Natural killer cell (primary cell): ENCODE measurements around the gene WDR7. TPM values are rescaled to one million over a fixed set of nuclear protein-coding genes. Genes with fewer than 3 reads are reported as not detected.

Source experiments
- ATAC-seq, 3 donors: fragments of 150-1000 bp in 2 of 3; fragments of 200-7000 bp in 1 of 3; cut with Tn5 transposase; 1 replicate in 1 of 3; 2 replicates in 2 of 3; pipeline ENCODE4 v1.10.0; 2021; ENCODE audit warnings: mild to moderate bottlenecking in 2 of 3, moderate library complexity in 2 of 3
- DNase-seq, 2 donors: peaks; one replicate each; pipeline versions ENCODE4 v3.0.0 to v3.0.0-alpha.2; 2013 to 2021; ENCODE audit warnings: mixed read lengths in 1 of 2
- H3K27ac ChIP-seq: one replicate; pipeline ENCODE4 v1.5.1; 2013; ENCODE audit warnings: mild to moderate bottlenecking, low read length
- H3K27me3 ChIP-seq: one replicate; pipeline ENCODE4 v1.6.1; 2013; ENCODE audit warnings: low read length; ENCODE audit not compliant: control insufficient read depth, insufficient read depth
- H3K36me3 ChIP-seq: one replicate; pipeline ENCODE4 v1.6.1; 2013; ENCODE audit warnings: low read length; ENCODE audit not compliant: control insufficient read depth, insufficient read depth
- H3K4me1 ChIP-seq: one replicate; pipeline ENCODE4 v1.6.1; 2013; ENCODE audit warnings: low read length; ENCODE audit not compliant: control insufficient read depth, insufficient read depth
- H3K4me3 ChIP-seq: one replicate; pipeline ENCODE4 v1.5.1; 2013; ENCODE audit warnings: low read length
- H3K9me3 ChIP-seq: one replicate; pipeline ENCODE4 v1.6.1; 2013; ENCODE audit warnings: low read length; ENCODE audit not compliant: control insufficient read depth, insufficient read depth
- H3K27ac Mint-ChIP-seq, 2 donors: one replicate each; pipeline ENCODE4 v1.8.0; 2022; ENCODE audit warnings: mild to moderate bottlenecking in 2 of 2, mixed read lengths in 2 of 2, moderate library complexity in 1 of 2
- H3K27me3 Mint-ChIP-seq, 2 donors: one replicate each; pipeline ENCODE4 v1.8.0; 2022; ENCODE audit warnings: low read depth in 2 of 2, mixed read lengths in 2 of 2
- H3K36me3 Mint-ChIP-seq: one replicate; pipeline ENCODE4 v1.8.0; 2022; ENCODE audit warnings: mixed read lengths
- H3K4me1 Mint-ChIP-seq, 2 donors: one replicate each; pipeline ENCODE4 v1.8.0; 2022; ENCODE audit warnings: mixed read lengths in 2 of 2
- H3K4me3 Mint-ChIP-seq: one replicate; pipeline ENCODE4 v1.8.0; 2022; ENCODE audit warnings: mild to moderate bottlenecking, moderate library complexity, mixed read lengths
- H3K9me3 Mint-ChIP-seq, 2 donors: one replicate each; pipeline ENCODE4 v1.8.0; 2022; ENCODE audit warnings: mixed read lengths in 2 of 2
- CTCF ChIP-seq: fragments of 200-600 bp; IDR thresholded peaks from one replicate; pipeline ENCODE4 v1.8.0; 2022; ENCODE audit warnings: antibody characterized with exemption
- WGBS: methylation state at CpG from one replicate; pipeline ENCODE4 v1.1.7; 2013; ENCODE audit warnings: missing lambda C conversion rate; ENCODE audit not compliant: insufficient coverage; 5-methylcytosine and 5-hydroxymethylcytosine counted together
- intact Hi-C: fragments of 100-400 bp; cut with micrococcal nuclease; formaldehyde crosslinking; loops from one replicate; pipeline ENCODE4 v1.14.2; 2022
- total RNA-seq, 4 donors: library from RNA; stranded (reverse); fragments of 120-200 nt in 1 of 4; gene quantifications; one replicate each; pipeline versions ENCODE4 v1.2.3 to v1.2.4, GENCODE V29; 2013 to 2022

WDR7 gene
- total RNA-seq, 3 donors from 2014 or later (not counting 1 experiment from before 2014, with no cell fraction given), result 71.1 to 103 (median 77.3) TPM

- 97% methylated on average over 3 of the region's 4 CpGs for WGBS
- ATAC-seq (no peak), DNase-seq (no peak)
- Histone ChIP-seq H3K4me1 (no peaks in the 10 kb centered on the region), H3K4me3 (no peak overlapping the region), H3K27ac (no peak overlapping the region), H3K27me3 (no peaks in the 10 kb centered on the region), H3K9me3 (no peaks in the 10 kb centered on the region), H3K36me3 (no peaks in the 10 kb centered on the region)
- no peaks in the 10 kb centered on the region for H3K9me3 Mint-ChIP-seq
- no peaks in the 10 kb centered on the region for H3K27me3 Mint-ChIP-seq
- H3K4me1 Mint-ChIP-seq, result peaks cover 12 to 13% of the 10 kb centered on the region in 2 donors
- H3K4me3 Mint-ChIP-seq, result no peak overlapping the region
- TF ChIP-seq CTCF, result no peak
- intact Hi-C loops, result no loop called here
- no peaks in the 10 kb centered on the region for H3K36me3 Mint-ChIP-seq
- H3K27ac Mint-ChIP-seq, result no peak overlapping the region
Observed at GRCh38 chr18:57009844-57010243, 358.7 kb downstream of the WDR7 start.

DNA sequence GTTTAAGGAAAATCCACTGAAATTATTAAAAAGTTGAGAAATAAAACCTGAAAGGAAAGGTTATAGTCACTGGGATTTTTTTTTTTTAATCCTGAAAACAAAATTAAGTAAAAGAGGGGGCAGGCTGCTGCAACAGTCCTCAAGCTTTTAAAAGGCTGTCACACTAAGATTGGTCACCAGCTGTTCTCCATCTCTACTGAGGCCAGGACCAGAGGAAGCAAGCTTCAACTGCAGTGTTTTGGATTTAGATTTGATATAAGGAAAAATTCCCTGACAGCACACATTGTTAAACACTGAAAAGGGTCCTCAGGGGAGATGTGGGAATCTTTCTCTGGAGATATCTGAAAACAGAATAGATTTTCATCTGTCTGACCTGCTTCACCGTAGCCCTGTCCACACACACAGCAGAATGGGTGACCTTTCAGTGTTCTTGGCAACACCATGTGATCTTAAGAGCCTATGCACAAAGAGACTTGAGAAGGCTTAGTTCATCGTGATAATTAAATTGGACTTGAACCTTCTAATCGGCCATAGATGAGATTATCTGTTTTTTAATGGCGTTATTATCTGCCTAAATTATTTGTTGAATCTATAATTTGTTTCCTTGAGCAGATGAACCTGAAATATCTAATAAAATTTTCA, 363.7 kb downstream of the WDR7 start:
- no peak overlapping the region for H3K4me3 ChIP-seq
- no peaks in the 10 kb centered on the region for H3K9me3 ChIP-seq
- peaks cover 25 to 28% of the 10 kb centered on the region in 2 donors for H3K4me1 Mint-ChIP-seq
- H3K4me3 Mint-ChIP-seq, result no peak overlapping the region
- intact Hi-C loops, result no loop called here
- TF ChIP-seq CTCF, result no peak
- no peaks in the 10 kb centered on the region for H3K27me3 ChIP-seq
- peaks cover 3% of the 10 kb centered on the region for H3K4me1 ChIP-seq
- no peaks in the 10 kb centered on the region for H3K36me3 Mint-ChIP-seq
- no peaks in the 10 kb centered on the region for H3K9me3 Mint-ChIP-seq
- WGBS, result 90% methylated on average over 3 of the region's 4 CpGs
- no peak for DNase-seq
- H3K27ac ChIP-seq, result no peak overlapping the region
- no peak for ATAC-seq
- H3K27me3 Mint-ChIP-seq, result no peaks in the 10 kb centered on the region
- H3K27ac Mint-ChIP-seq, result no peak overlapping the region
- no peaks in the 10 kb centered on the region for H3K36me3 ChIP-seq

- Mint-ChIP-seq H3K27ac (no peak overlapping the region), H3K9me3 (no peaks in the 10 kb centered on the region), H3K4me1 (peaks cover 25 to 28% of the 10 kb centered on the region in 2 donors), H3K4me3 (no peak overlapping the region), H3K36me3 (no peaks in the 10 kb centered on the region), H3K27me3 (no peaks in the 10 kb centered on the region)
- no peak for DNase-seq
- WGBS, result 93% methylated on average over 7 of the region's 7 CpGs
- Histone ChIP-seq H3K27me3 (no peaks in the 10 kb centered on the region), H3K27ac (no peak overlapping the region), H3K4me3 (no peak overlapping the region), H3K4me1 (peaks cover 3% of the 10 kb centered on the region), H3K9me3 (no peaks in the 10 kb centered on the region), H3K36me3 (no peaks in the 10 kb centered on the region)
- intact Hi-C loops, result no loop called here
- ATAC-seq, result no peak
- TF ChIP-seq CTCF, result no peak
Observed at GRCh38 chr18:57015451-57015850, 364.3 kb downstream of the WDR7 start.

GRCh38 chr18:57018845-57019244, 367.7 kb downstream of the WDR7 start:
- Histone ChIP-seq H3K27me3 (no peaks in the 10 kb centered on the region), H3K27ac (no peak overlapping the region), H3K4me3 (no peak overlapping the region), H3K4me1 (peaks cover 3% of the 10 kb centered on the region), H3K9me3 (no peaks in the 10 kb centered on the region), H3K36me3 (peaks cover 4% of the 10 kb centered on the region)
- Mint-ChIP-seq H3K27ac (no peak overlapping the region), H3K4me1 (peaks cover 29 to 32% of the 10 kb centered on the region in 2 donors), H3K9me3 (no peaks in the 10 kb centered on the region), H3K36me3 (peaks cover 8% of the 10 kb centered on the region), H3K27me3 (no peaks in the 10 kb centered on the region), H3K4me3 (no peak overlapping the region)
- 100% methylated on average over 3 of the region's 3 CpGs for WGBS
- ATAC-seq (no peak), DNase-seq (no peak)
- intact Hi-C loops, result no loop called here
- no peak for TF ChIP-seq CTCF
